Keratinocyte (primary cell): ENCODE data around the gene NT5DC3. TPM values are rescaled to one million over a fixed set of nuclear protein-coding genes. Genes with fewer than 3 reads are reported as not detected.

Source experiments
- DNase-seq: peaks from one replicate; pipeline ENCODE4 v3.0.0-alpha.2; 2011; ENCODE audit warnings: low read depth, missing footprints, low spot score
- FAIRE-seq: peaks from 2 replicates; lab custom pipeline; 2011; peaks lifted over from hg19 to GRCh38; lab: Jason Lieb, UNC
- H2AFZ ChIP-seq: 2 replicates; pipeline ENCODE4 v1.6.0; 2012; ENCODE audit warnings: low read length, control low read depth, inconsistent platforms; ENCODE audit not compliant: control insufficient read depth
- H3K27ac ChIP-seq: 2 replicates; pipeline ENCODE4 v1.5.1; 2011; ENCODE audit warnings: low read length; ENCODE audit not compliant: control insufficient read depth, insufficient read depth
- H3K27me3 ChIP-seq: 3 replicates; pipeline ENCODE4 v1.6.0; 2011; ENCODE audit warnings: low read length; ENCODE audit not compliant: control insufficient read depth, insufficient read depth; ENCODE audit errors: extremely low read depth
- H3K36me3 ChIP-seq, 2 experiments: 2 replicates in 1 of 2; 3 replicates in 1 of 2; pipeline ENCODE4 v1.5.1; 2011; ENCODE audit warnings: low read length in 2 of 2, mild to moderate bottlenecking in 1 of 2; ENCODE audit not compliant: control insufficient read depth in 2 of 2, insufficient read depth in 2 of 2; ENCODE audit errors: extremely low read depth in 1 of 2
- H3K4me1 ChIP-seq: 3 replicates; pipeline ENCODE4 v1.5.1; 2011; ENCODE audit warnings: low read length; ENCODE audit not compliant: control insufficient read depth, insufficient read depth; ENCODE audit errors: extremely low read depth
- H3K4me2 ChIP-seq: 3 replicates; pipeline ENCODE4 v1.6.0; 2011; ENCODE audit warnings: low read depth, low read length; ENCODE audit not compliant: control insufficient read depth, insufficient read depth; ENCODE audit errors: extremely low read depth
- H3K4me3 ChIP-seq, 3 experiments: fragments of 200-600 bp in 1 of 3; sonication (generic) in 1 of 3; 2 replicates in 2 of 3; 3 replicates in 1 of 3; pipeline ENCODE4 v1.5.1; 2011 to 2016; ENCODE audit warnings: low read length in 3 of 3, mild to moderate bottlenecking in 3 of 3, control low read depth in 2 of 3, inconsistent platforms in 1 of 3, low read depth in 1 of 3, mixed read lengths in 1 of 3, mixed run types in 1 of 3, moderate library complexity in 1 of 3; ENCODE audit not compliant: control insufficient read depth in 2 of 3, insufficient read depth in 2 of 3; ENCODE audit errors: extremely low read depth in 1 of 3
- H3K79me2 ChIP-seq: 2 replicates; pipeline ENCODE4 v1.6.0; 2012; ENCODE audit warnings: low read length; ENCODE audit not compliant: control insufficient read depth, insufficient read depth
- H3K9ac ChIP-seq: 3 replicates; pipeline ENCODE4 v1.6.0; 2011; ENCODE audit warnings: low read length; ENCODE audit not compliant: control insufficient read depth, insufficient read depth; ENCODE audit errors: extremely low read depth
- H3K9me1 ChIP-seq: 3 replicates; pipeline ENCODE4 v1.6.0; 2011; ENCODE audit warnings: low read length; ENCODE audit not compliant: control insufficient read depth, insufficient read depth; ENCODE audit errors: extremely low read depth
- H3K9me3 ChIP-seq: 2 replicates; pipeline ENCODE4 v1.5.1; 2012; ENCODE audit warnings: low read depth, low read length; ENCODE audit not compliant: control insufficient read depth
- H4K20me1 ChIP-seq: 3 replicates; pipeline ENCODE4 v1.6.0; 2011; ENCODE audit warnings: low read length; ENCODE audit not compliant: control insufficient read depth, insufficient read depth; ENCODE audit errors: extremely low read depth
- CTCF ChIP-seq, 3 experiments: IDR thresholded peaks in 1 of 3; conservative IDR thresholded peaks in 1 of 3; optimal IDR thresholded peaks in 1 of 3; 2 replicates in 2 of 3; 3 replicates in 1 of 3; pipeline versions ENCODE3 to v1.5.1; 2011; ENCODE audit warnings: low read length in 3 of 3, mild to moderate bottlenecking in 3 of 3, moderate library complexity in 2 of 3, control low read depth in 1 of 3, inconsistent platforms in 1 of 3; ENCODE audit not compliant: insufficient read depth in 2 of 3; ENCODE audit errors: extremely low read depth in 1 of 3
- EZH2 ChIP-seq: IDR thresholded peaks from one replicate; pipeline ENCODE4 v1.6.1; 2012; ENCODE audit warnings: inconsistent platforms, mild to moderate bottlenecking, low read length, moderate library complexity
- dilution Hi-C: fragments of 300-500 bp; cut with MboI; formaldehyde crosslinking; loops from one replicate; pipeline ENCODE4 v1.7.0; 2020; ENCODE audit warnings: low sequenced_read_pairs; ENCODE audit not compliant: extremely low pct_ligation_motif_present
- polyA plus RNA-seq, 5 experiments: library from polyadenylated mRNA; depleted of rRNA in 3 of 5; stranded (reverse) in 3 of 5; stranded (forward) in 1 of 5; unstranded in 1 of 5; fragments of >200 nt; gene quantifications; 1 replicate in 1 of 5; 2 replicates in 3 of 5; 3 replicates in 1 of 5; pipeline versions ENCODE4 v1.2.1 to v1.2.3, GENCODE V29; 2011 to 2012; ENCODE audit warnings: missing spikeins in 2 of 5, low read depth in 1 of 5, low replicate concordance in 1 of 5

NT5DC3 gene
- polyA plus RNA-seq, 1 donor (not counting 4 experiments of a cell fraction or from before 2014, with no cell fraction given), result 12.8 TPM

DNA sequence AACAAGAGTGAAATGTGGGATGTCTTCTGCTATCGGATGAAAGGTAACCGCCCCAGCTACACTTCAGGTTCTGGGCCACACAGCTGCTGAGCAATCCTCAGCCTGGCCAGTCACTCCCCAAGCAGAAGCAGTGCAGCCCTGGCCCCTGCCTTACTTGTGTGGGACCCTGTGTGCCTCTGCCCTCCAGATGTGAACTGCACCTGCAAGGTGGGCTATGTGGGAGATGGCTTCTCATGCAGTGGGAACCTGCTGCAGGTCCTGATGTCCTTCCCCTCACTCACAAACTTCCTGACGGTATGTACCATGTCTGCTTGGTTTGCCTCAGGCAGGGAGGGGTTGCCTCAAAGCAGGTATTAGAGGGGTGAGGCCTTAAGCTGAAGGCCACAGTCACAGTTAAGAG is 85.6 kb downstream of the NT5DC3 start:
- no peaks in the 10 kb centered on the region for H3K9me1 ChIP-seq
- TF ChIP-seq EZH2 (no peak), CTCF (optimal IDR thresholded peaks at IDR 0.05 in 1 of 3, IDR thresholded peaks at IDR 0.05 in 1 of 3, conservative IDR thresholded peaks at IDR 0.05 in 1 of 3; ENCODE audit: extremely low read depth in 1 of 3, insufficient read depth in 2 of 3, low read length in 3 of 3) (no peak)
- no peaks in the 10 kb centered on the region for H3K79me2 ChIP-seq
- no peak overlapping the region for H3K4me3 ChIP-seq
- peaks cover 0 to 1% of the 10 kb centered on the region in 2 experiments for H3K36me3 ChIP-seq
- no peaks in the 10 kb centered on the region for H3K9me3 ChIP-seq
- no peak overlapping the region for H2AFZ ChIP-seq
- FAIRE-seq (no peak), DNase-seq (no peak)
- H3K9ac ChIP-seq, result no peak overlapping the region
- no peaks in the 10 kb centered on the region for H3K27me3 ChIP-seq
- H3K4me2 ChIP-seq, result no peak overlapping the region
- dilution Hi-C loops, result no loop called here
- H3K27ac ChIP-seq, result no peak overlapping the region
- H4K20me1 ChIP-seq, result no peaks in the 10 kb centered on the region
- H3K4me1 ChIP-seq, result no peaks in the 10 kb centered on the region

DNA sequence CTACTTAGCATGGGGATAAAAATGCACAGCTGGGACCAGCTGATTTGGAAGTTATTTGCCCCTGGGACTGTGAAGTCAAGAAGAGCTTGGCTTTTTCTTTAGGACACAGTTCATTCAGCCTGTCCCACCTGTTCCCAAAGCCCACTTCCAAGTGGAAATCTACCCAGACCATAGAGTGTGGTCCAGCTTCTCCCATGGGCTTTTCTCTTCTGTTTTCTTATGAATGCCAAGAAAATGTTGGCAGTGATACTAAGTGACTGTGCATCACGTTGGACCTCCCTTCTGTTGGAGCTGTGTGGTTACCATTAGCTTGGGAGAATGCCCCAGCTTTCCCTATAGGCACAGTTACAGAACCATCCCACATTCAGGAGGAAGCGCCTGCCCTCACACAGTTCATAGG is 89.4 kb downstream of the NT5DC3 start:
- H3K4me1 ChIP-seq, result peaks cover 10% of the 10 kb centered on the region
- H3K9ac ChIP-seq, result no peak overlapping the region
- no peaks in the 10 kb centered on the region for H3K27me3 ChIP-seq
- H3K36me3 ChIP-seq, result no peaks in the 10 kb centered on the region
- TF ChIP-seq EZH2 (no peak), CTCF (optimal IDR thresholded peaks at IDR 0.05 in 1 of 3, IDR thresholded peaks at IDR 0.05 in 1 of 3, conservative IDR thresholded peaks at IDR 0.05 in 1 of 3; ENCODE audit: extremely low read depth in 1 of 3, insufficient read depth in 2 of 3, low read length in 3 of 3) (no peak)
- no peak overlapping the region for H3K27ac ChIP-seq
- no peaks in the 10 kb centered on the region for H3K79me2 ChIP-seq
- H3K9me3 ChIP-seq, result no peaks in the 10 kb centered on the region
- FAIRE-seq (no peak), DNase-seq (no peak)
- no peaks in the 10 kb centered on the region for H3K9me1 ChIP-seq
- H4K20me1 ChIP-seq, result no peaks in the 10 kb centered on the region
- H3K4me3 ChIP-seq, result no peak overlapping the region
- dilution Hi-C loops, result no loop called here
- no peak overlapping the region for H2AFZ ChIP-seq
- no peak overlapping the region for H3K4me2 ChIP-seq
